SK-N-SH (cell line): ENCODE data around the gene BNC2. TPM values are rescaled to one million over a fixed set of nuclear protein-coding genes. Genes with fewer than 3 reads are reported as not detected.

Experiments used
- CTCF ChIA-PET: fragments of 300-600, 350-600 bp; formaldehyde crosslinking; extraction: SDS; loops from one replicate; lab custom pipeline; 2021; lab: Yijun Ruan, JAX
- POLR2A ChIA-PET: fragments of 350-600 bp; sonication (Branson Sonifier 250); formaldehyde crosslinking; extraction: SDS; loops from one replicate; lab custom pipeline; 2020; ENCODE audit warnings: antibody characterized with exemption, inconsistent platforms; lab: Yijun Ruan, JAX
- DNase-seq: peaks from one replicate; pipeline ENCODE4 v3.0.0; 2012
- H2AFZ ChIP-seq: fragments of 200-600 bp; sonication (generic); 2 replicates; pipeline ENCODE4 v1.8.1; 2016; ENCODE audit warnings: antibody characterized with exemption, mild to moderate bottlenecking, low read depth
- H3F3A ChIP-seq: fragments of 200-600 bp; sonication (generic); replicated peaks from 2 replicates; pipeline ENCODE3; 2016; ENCODE audit warnings: antibody characterized with exemption, mild to moderate bottlenecking; ENCODE audit not compliant: insufficient read depth
- H3K27ac ChIP-seq, 2 experiments: fragments of 200-500 bp in 1 of 2; fragments of 200-600 bp in 1 of 2; sonication (Bioruptor generic) in 1 of 2; sonication (generic), shearing (Covaris generic) in 1 of 2; 2 replicates each; pipeline versions ENCODE4 v1.5.1 to v1.6.1; 2014 to 2016; ENCODE audit warnings: low read depth in 2 of 2, inconsistent platforms in 1 of 2, low read length in 1 of 2, mild to moderate bottlenecking in 1 of 2, mixed read lengths in 1 of 2
- H3K27me3 ChIP-seq: fragments of 200-600 bp; sonication (generic), shearing (Covaris generic); 2 replicates; pipeline ENCODE4 v1.6.1; 2016; ENCODE audit warnings: mixed run types; ENCODE audit not compliant: insufficient read depth
- H3K36me3 ChIP-seq, 2 experiments: fragments of 200-500 bp in 1 of 2; fragments of 200-600 bp in 1 of 2; sonication (Bioruptor generic) in 1 of 2; sonication (generic) in 1 of 2; replicated peaks in 1 of 2; 2 replicates each; pipeline versions ENCODE3 to v1.5.1; 2014 to 2016; ENCODE audit warnings: low read length in 1 of 2, mild to moderate bottlenecking in 1 of 2; ENCODE audit not compliant: insufficient read depth in 2 of 2, control insufficient read depth in 1 of 2
- H3K4me1 ChIP-seq, 2 experiments: fragments of 200-500 bp in 1 of 2; fragments of 200-600 bp in 1 of 2; sonication (Bioruptor generic) in 1 of 2; sonication (generic), shearing (Covaris generic) in 1 of 2; 2 replicates each; pipeline versions ENCODE4 v1.5.1 to v1.6.1; 2014 to 2016; ENCODE audit warnings: low read depth in 1 of 2, low read length in 1 of 2, mixed run types in 1 of 2; ENCODE audit not compliant: insufficient read depth in 2 of 2, control insufficient read depth in 1 of 2
- H3K4me2 ChIP-seq: fragments of 200-600 bp; sonication (generic), shearing (Covaris generic); 2 replicates; pipeline ENCODE4 v1.6.1; 2017; ENCODE audit warnings: mixed run types
- H3K4me3 ChIP-seq, 2 experiments: fragments of 200-500 bp in 1 of 2; fragments of 200-600 bp in 1 of 2; sonication (Bioruptor generic) in 1 of 2; sonication (generic), shearing (Covaris generic) in 1 of 2; 2 replicates each; pipeline versions ENCODE4 v1.5.1 to v1.8.1; 2014 to 2016; ENCODE audit warnings: low read depth in 2 of 2, inconsistent platforms in 1 of 2, low read length in 1 of 2, mild to moderate bottlenecking in 1 of 2, mixed read lengths in 1 of 2, moderate library complexity in 1 of 2
- H3K79me2 ChIP-seq: fragments of 200-600 bp; sonication (generic); 2 replicates; pipeline ENCODE4 v1.8.1; 2017; ENCODE audit warnings: mild to moderate bottlenecking; ENCODE audit not compliant: insufficient read depth
- H3K9ac ChIP-seq: fragments of 200-600 bp; sonication (generic); 2 replicates; pipeline ENCODE4 v1.6.1; 2017; ENCODE audit warnings: mixed run types
- H3K9me2 ChIP-seq: fragments of 200-600 bp; sonication (generic); 2 replicates; pipeline ENCODE4 v1.6.1; 2017; ENCODE audit warnings: mixed run types
- H3K9me3 ChIP-seq: fragments of 200-600 bp; sonication (generic); 2 replicates; pipeline ENCODE4 v1.6.1; 2017; ENCODE audit warnings: mixed run types, mild to moderate bottlenecking, moderate library complexity
- H4K20me1 ChIP-seq: fragments of 200-600 bp; sonication (generic); 2 replicates; pipeline ENCODE4 v1.6.1; 2017; ENCODE audit warnings: mild to moderate bottlenecking, mixed run types; ENCODE audit not compliant: insufficient read depth
- ELF1 ChIP-seq: IDR thresholded peaks from 2 replicates; pipeline ENCODE4 v1.4.0; 2012
- EZH2phosphoT487 ChIP-seq: fragments of 200-600 bp; sonication (generic); IDR thresholded peaks from 2 replicates; pipeline ENCODE4 v1.6.1; 2017; ENCODE audit warnings: low read depth, mixed run types, mild to moderate bottlenecking, antibody characterized with exemption, moderate library complexity, borderline replicate concordance
- FOSL2 ChIP-seq: IDR thresholded peaks from 2 replicates; pipeline ENCODE4 v1.4.0; 2012; ENCODE audit warnings: low read depth, mild to moderate bottlenecking, moderate library complexity, borderline replicate concordance
- FOXM1 ChIP-seq: IDR thresholded peaks from 2 replicates; pipeline ENCODE4 v1.4.0; 2012; ENCODE audit warnings: low read depth, mild to moderate bottlenecking
- GABPA ChIP-seq: IDR thresholded peaks from 2 replicates; pipeline ENCODE4 v1.4.0; 2012; ENCODE audit warnings: low read depth, mild to moderate bottlenecking
- MEF2A ChIP-seq: IDR thresholded peaks from 2 replicates; pipeline ENCODE4 v1.4.0; 2012; ENCODE audit warnings: low read depth, borderline replicate concordance
- MXI1 ChIP-seq: IDR thresholded peaks from 2 replicates; pipeline ENCODE4 v1.6.1; 2012; ENCODE audit warnings: mild to moderate bottlenecking, low read depth, low read length, improper control_type of control experiment
- POLR2AphosphoS5 ChIP-seq: IDR thresholded peaks from 2 replicates; pipeline ENCODE4 v1.6.1; 2012; ENCODE audit warnings: low read depth, low read length
- RAD21 ChIP-seq: IDR thresholded peaks from 2 replicates; pipeline ENCODE4 v1.6.1; 2012; ENCODE audit warnings: mild to moderate bottlenecking, low read length
- RFX5 ChIP-seq: IDR thresholded peaks from 2 replicates; pipeline ENCODE4 v1.6.1; 2012; ENCODE audit warnings: mild to moderate bottlenecking, improper control_type of control experiment, low read length
- SMC3 ChIP-seq: IDR thresholded peaks from 2 replicates; pipeline ENCODE4 v1.6.1; 2012; ENCODE audit warnings: low read depth, low read length, improper control_type of control experiment
- TAF1 ChIP-seq: IDR thresholded peaks from 2 replicates; pipeline ENCODE4 v1.6.1; 2012; ENCODE audit warnings: low read depth, mild to moderate bottlenecking, low read length, moderate library complexity, borderline replicate concordance
- YY1 ChIP-seq: IDR thresholded peaks from 2 replicates; pipeline ENCODE4 v1.4.0; 2012; ENCODE audit warnings: low read depth, mild to moderate bottlenecking
- WGBS: methylation state at CpG from one replicate; pipeline ENCODE4 v1.1.6; 2017; ENCODE audit warnings: low lambda C conversion rate; 5-methylcytosine and 5-hydroxymethylcytosine counted together
- polyA plus RNA-seq, 3 experiments: library from polyadenylated mRNA; depleted of rRNA; stranded (reverse); fragments of >200 nt; gene quantifications; 2 replicates each; pipeline ENCODE4 v1.2.3, GENCODE V29; 2012
- TF ChIP-seq, protein P1 (sequence below): IDR thresholded peaks from 2 replicates; pipeline ENCODE4; 2012
- TF ChIP-seq, protein P2 (sequence below): IDR thresholded peaks from 2 replicates; pipeline ENCODE4 v1.4.0; 2012; ENCODE audit warnings: low read depth, borderline replicate concordance
- TF ChIP-seq, protein P3 (sequence below): IDR thresholded peaks from 2 replicates; pipeline ENCODE4 v1.6.1; 2012; ENCODE audit warnings: mild to moderate bottlenecking, low read depth, low read length, moderate library complexity
- TF ChIP-seq, protein P4 (sequence below): fragments of 150-350 bp; IDR thresholded peaks from 2 replicates; pipeline ENCODE4 v1.6.1; 2016; ENCODE audit warnings: mild to moderate bottlenecking, low read depth, low read length
- TF ChIP-seq, protein P5 (sequence below): IDR thresholded peaks from 2 replicates; pipeline ENCODE4 v1.4.0; 2012; ENCODE audit warnings: low read depth, borderline replicate concordance
- TF ChIP-seq, protein P6 (sequence below): fragments of 150-350 bp; IDR thresholded peaks from 2 replicates; pipeline ENCODE4 v1.6.1; 2017; ENCODE audit warnings: antibody characterized with exemption, low read length, low read depth, borderline replicate concordance

The BNC2 gene
- polyA plus RNA-seq, 1 of the 3 experiments (the other 2 are of a cell fraction): 8.8 TPM

DNA sequence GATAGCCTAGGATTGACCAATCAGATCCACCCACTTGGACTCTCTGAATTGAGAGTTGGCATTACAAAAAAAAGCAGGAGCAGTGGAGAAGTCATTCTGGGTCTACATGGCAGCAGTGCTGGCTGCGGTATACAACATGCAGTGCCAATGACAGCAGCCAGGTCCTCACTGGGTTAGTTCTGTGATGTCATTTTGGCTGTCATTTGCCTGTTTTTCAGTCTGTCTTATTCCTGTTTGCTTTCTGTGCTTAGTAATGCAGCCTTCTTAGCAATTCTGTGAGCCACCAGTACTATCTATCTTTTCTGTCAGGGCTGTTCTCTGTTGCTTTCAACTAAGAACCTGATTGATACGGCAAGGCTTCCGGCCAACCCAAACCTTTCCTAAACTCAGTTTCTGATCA, 471.8 kb downstream of the BNC2 start:
- Histone ChIP-seq H2AFZ (no peak overlapping the region), H3K36me3 (no peaks in the 10 kb centered on the region), H3K79me2 (no peaks in the 10 kb centered on the region), H3K4me3 (no peak overlapping the region), H3F3A (no peaks in the 10 kb centered on the region), H3K27me3 (no peaks in the 10 kb centered on the region), H3K4me1 (0 out of 4 replicates have a peak, but pooled peaks cover 0 to 4% of the 10 kb centered on the region in 2 experiments), H3K9me3 (no peaks in the 10 kb centered on the region), H3K9ac (no peak overlapping the region), H3K9me2 (no peaks in the 10 kb centered on the region), H3K27ac (no peak overlapping the region), H4K20me1 (no peaks in the 10 kb centered on the region), H3K4me2 (no peak overlapping the region)
- DNase-seq: no peak
- no peak for TF ChIP-seq TAF1
- no peak for TF ChIP-seq ELF1
- TF ChIP-seq, protein P1, sequence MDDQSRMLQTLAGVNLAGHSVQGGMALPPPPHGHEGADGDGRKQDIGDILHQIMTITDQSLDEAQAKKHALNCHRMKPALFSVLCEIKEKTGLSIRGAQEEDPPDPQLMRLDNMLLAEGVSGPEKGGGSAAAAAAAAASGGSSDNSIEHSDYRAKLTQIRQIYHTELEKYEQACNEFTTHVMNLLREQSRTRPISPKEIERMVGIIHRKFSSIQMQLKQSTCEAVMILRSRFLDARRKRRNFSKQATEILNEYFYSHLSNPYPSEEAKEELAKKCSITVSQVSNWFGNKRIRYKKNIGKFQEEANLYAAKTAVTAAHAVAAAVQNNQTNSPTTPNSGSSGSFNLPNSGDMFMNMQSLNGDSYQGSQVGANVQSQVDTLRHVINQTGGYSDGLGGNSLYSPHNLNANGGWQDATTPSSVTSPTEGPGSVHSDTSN: no peak
- TF ChIP-seq RFX5: no peak
- TF ChIP-seq, protein P2, sequence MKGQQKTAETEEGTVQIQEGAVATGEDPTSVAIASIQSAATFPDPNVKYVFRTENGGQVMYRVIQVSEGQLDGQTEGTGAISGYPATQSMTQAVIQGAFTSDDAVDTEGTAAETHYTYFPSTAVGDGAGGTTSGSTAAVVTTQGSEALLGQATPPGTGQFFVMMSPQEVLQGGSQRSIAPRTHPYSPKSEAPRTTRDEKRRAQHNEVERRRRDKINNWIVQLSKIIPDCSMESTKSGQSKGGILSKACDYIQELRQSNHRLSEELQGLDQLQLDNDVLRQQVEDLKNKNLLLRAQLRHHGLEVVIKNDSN: no peak
- no peak for TF ChIP-seq MXI1
- TF ChIP-seq, protein P3, sequence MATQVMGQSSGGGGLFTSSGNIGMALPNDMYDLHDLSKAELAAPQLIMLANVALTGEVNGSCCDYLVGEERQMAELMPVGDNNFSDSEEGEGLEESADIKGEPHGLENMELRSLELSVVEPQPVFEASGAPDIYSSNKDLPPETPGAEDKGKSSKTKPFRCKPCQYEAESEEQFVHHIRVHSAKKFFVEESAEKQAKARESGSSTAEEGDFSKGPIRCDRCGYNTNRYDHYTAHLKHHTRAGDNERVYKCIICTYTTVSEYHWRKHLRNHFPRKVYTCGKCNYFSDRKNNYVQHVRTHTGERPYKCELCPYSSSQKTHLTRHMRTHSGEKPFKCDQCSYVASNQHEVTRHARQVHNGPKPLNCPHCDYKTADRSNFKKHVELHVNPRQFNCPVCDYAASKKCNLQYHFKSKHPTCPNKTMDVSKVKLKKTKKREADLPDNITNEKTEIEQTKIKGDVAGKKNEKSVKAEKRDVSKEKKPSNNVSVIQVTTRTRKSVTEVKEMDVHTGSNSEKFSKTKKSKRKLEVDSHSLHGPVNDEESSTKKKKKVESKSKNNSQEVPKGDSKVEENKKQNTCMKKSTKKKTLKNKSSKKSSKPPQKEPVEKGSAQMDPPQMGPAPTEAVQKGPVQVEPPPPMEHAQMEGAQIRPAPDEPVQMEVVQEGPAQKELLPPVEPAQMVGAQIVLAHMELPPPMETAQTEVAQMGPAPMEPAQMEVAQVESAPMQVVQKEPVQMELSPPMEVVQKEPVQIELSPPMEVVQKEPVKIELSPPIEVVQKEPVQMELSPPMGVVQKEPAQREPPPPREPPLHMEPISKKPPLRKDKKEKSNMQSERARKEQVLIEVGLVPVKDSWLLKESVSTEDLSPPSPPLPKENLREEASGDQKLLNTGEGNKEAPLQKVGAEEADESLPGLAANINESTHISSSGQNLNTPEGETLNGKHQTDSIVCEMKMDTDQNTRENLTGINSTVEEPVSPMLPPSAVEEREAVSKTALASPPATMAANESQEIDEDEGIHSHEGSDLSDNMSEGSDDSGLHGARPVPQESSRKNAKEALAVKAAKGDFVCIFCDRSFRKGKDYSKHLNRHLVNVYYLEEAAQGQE: no peak
- TF ChIP-seq, protein P4, sequence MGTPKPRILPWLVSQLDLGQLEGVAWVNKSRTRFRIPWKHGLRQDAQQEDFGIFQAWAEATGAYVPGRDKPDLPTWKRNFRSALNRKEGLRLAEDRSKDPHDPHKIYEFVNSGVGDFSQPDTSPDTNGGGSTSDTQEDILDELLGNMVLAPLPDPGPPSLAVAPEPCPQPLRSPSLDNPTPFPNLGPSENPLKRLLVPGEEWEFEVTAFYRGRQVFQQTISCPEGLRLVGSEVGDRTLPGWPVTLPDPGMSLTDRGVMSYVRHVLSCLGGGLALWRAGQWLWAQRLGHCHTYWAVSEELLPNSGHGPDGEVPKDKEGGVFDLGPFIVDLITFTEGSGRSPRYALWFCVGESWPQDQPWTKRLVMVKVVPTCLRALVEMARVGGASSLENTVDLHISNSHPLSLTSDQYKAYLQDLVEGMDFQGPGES: no peak
- no peak for TF ChIP-seq EZH2phosphoT487
- no peak for TF ChIP-seq RAD21
- TF ChIP-seq, protein P5, sequence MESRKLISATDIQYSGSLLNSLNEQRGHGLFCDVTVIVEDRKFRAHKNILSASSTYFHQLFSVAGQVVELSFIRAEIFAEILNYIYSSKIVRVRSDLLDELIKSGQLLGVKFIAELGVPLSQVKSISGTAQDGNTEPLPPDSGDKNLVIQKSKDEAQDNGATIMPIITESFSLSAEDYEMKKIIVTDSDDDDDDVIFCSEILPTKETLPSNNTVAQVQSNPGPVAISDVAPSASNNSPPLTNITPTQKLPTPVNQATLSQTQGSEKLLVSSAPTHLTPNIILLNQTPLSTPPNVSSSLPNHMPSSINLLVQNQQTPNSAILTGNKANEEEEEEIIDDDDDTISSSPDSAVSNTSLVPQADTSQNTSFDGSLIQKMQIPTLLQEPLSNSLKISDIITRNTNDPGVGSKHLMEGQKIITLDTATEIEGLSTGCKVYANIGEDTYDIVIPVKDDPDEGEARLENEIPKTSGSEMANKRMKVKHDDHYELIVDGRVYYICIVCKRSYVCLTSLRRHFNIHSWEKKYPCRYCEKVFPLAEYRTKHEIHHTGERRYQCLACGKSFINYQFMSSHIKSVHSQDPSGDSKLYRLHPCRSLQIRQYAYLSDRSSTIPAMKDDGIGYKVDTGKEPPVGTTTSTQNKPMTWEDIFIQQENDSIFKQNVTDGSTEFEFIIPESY: no peak
- TF ChIP-seq SMC3: no peak
- no peak for TF ChIP-seq GABPA
- TF ChIP-seq FOSL2: no peak
- TF ChIP-seq POLR2AphosphoS5: no peak
- TF ChIP-seq MEF2A: no peak
- TF ChIP-seq, protein P6, sequence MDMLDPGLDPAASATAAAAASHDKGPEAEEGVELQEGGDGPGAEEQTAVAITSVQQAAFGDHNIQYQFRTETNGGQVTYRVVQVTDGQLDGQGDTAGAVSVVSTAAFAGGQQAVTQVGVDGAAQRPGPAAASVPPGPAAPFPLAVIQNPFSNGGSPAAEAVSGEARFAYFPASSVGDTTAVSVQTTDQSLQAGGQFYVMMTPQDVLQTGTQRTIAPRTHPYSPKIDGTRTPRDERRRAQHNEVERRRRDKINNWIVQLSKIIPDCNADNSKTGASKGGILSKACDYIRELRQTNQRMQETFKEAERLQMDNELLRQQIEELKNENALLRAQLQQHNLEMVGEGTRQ: no peak
- no peak for TF ChIP-seq FOXM1
- no peak for TF ChIP-seq YY1
- ChIA-PET POLR2A (no interaction called here), CTCF (no interaction called here)
- 94% methylated on average over 3 of the region's 3 CpGs for WGBS
